Transverse colon (tissue), 4 donors: Measurements from ENCODE around the gene SSBP2. TPM values are rescaled to one million over a fixed set of nuclear protein-coding genes. Genes with fewer than 3 reads are reported as not detected.

Experiments
- DNase-seq: peaks from one replicate; pipeline ENCODE4 v3.0.0-alpha.2; 2019
- H3K27ac ChIP-seq, 4 donors: fragments of 200-600 bp; sonication (generic); 2 replicates each; pipeline ENCODE4 v1.5.1; 2016 to 2018; ENCODE audit warnings: inconsistent platforms in 4 of 4
- H3K27me3 ChIP-seq: fragments of 200-600 bp; sonication (generic); 2 replicates; pipeline ENCODE4 v1.5.1; 2017; ENCODE audit warnings: inconsistent platforms
- H3K36me3 ChIP-seq, 4 donors: fragments of 200-600 bp; sonication (generic); 2 replicates each; pipeline ENCODE4 v1.5.1; 2017 to 2019; ENCODE audit warnings: inconsistent platforms in 4 of 4
- H3K4me1 ChIP-seq, 4 donors: fragments of 200-600 bp; sonication (generic); 2 replicates each; pipeline ENCODE4 v1.5.1; 2017 to 2020; ENCODE audit warnings: inconsistent platforms in 4 of 4
- H3K4me3 ChIP-seq, 4 donors: fragments of 200-600 bp; sonication (generic); 1 replicate in 1 of 4; 2 replicates in 3 of 4; pipeline versions ENCODE4 v1.5.1 to v1.6.1; 2017 to 2019; ENCODE audit warnings: inconsistent platforms in 4 of 4
- H3K9me3 ChIP-seq, 2 donors: fragments of 200-600 bp; sonication (generic); 2 replicates each; pipeline ENCODE4 v1.5.1; 2017 to 2019; ENCODE audit warnings: inconsistent platforms in 2 of 2
- EP300 ChIP-seq: sonication (generic); formaldehyde crosslinking; IDR thresholded peaks from one replicate; pipeline ENCODE4 v1.6.1; 2017; ENCODE audit warnings: antibody characterized with exemption, low read depth
- POLR2A ChIP-seq: fragments of 450-650 bp; IDR thresholded peaks from one replicate; pipeline ENCODE4 v1.6.1; 2016; ENCODE audit warnings: antibody characterized with exemption, mild to moderate bottlenecking, moderate library complexity
- POLR2AphosphoS5 ChIP-seq, 3 donors: sonication (generic); formaldehyde crosslinking; IDR thresholded peaks; one replicate each; pipeline ENCODE4 v1.6.1; 2016; ENCODE audit warnings: antibody characterized with exemption in 3 of 3
- whole genome bisulfite sequencing, 2 donors: methylation state at CpG; one replicate each; pipeline ENCODE4 v1.1.5; 2018; ENCODE audit warnings: low coverage in 1 of 2; 5-methylcytosine and 5-hydroxymethylcytosine counted together
- in situ Hi-C, 4 donors: fragments of 200-750 bp; cut with MboI; loops; one replicate each; pipeline versions ENCODE4 v1.15.0 to v1.15.1; 2017; ENCODE audit warnings: low sequenced_read_pairs in 3 of 4, low pct_ligation_motif_present in 1 of 4, low pct_unique_long_range_greater_than_20kb in 1 of 4
- intact Hi-C: fragments of 100-400 bp; cut with DNase I; formaldehyde crosslinking; loops from one replicate; pipeline ENCODE4 v1.15.1; 2023; ENCODE audit warnings: low total_unique reads
- total RNA-seq, 4 donors: library from RNA; depleted of rRNA; stranded (reverse); fragments of >200 nt; gene quantifications; one replicate each; pipeline ENCODE4 v1.1.0, GENCODE V29; 2016
- TF ChIP-seq, protein P1 (sequence below), 5 experiments: fragments of 200-600 bp in 3 of 5; fragments of 450-650 bp in 2 of 5; sonication (generic) in 3 of 5; IDR thresholded peaks; 1 replicate in 2 of 5; 2 replicates in 3 of 5; pipeline ENCODE4 v1.5.1; 2016 to 2017; ENCODE audit warnings: antibody characterized with exemption in 5 of 5, inconsistent platforms in 3 of 5, mild to moderate bottlenecking in 2 of 5, moderate library complexity in 1 of 5

Gene SSBP2
- total RNA-seq, 4 donors from 2014 or later, result 22.8 to 50.4 (median 34.4) TPM

DNA sequence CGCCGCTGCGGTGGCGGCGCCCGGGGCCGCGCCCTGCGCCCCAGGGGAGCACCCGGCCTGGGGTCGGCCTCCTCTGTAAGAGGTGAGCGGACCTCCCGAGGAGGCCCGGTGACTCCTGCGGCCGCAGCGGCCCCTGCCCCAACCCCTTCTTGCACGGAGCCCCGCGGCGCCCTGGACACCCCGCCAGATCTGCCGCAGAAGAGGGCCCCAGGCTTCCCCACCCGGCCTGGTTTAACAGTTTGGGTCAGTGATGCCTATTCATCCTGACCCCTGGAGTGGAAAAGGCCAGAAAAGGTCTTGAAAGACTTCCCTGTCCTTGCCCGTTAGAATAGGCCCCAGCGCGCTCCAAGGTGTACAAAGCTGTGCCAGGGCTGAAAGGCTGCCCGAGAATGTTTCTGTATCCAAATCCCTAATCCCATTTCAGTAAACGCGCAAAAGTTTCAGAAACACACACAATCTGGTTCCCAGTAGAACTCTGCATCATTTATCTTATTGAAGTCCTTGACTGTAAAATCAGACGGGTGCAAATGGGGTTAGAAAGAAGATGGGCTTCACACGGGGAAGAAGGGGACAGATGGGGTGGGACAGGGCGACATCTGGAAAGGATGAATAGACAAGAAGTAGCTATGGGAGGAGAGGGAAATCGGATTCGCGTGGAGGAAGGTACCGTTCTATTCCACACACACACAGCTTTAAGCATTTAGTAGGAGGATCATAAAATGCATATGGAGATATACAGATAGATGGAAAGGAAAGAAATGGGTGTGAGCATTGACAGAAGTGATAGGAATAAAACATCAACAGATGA lies 1.1 kb upstream of the SSBP2 start:
- intact Hi-C loops (loop anchor here (1.0 to 5.0 kb wide), 2 partner anchors 99 to 245 kb away; no protein-coding TSS in a partner anchor), in situ Hi-C loops (loop anchor here in 2 of 4 donors (10.0 kb wide), 1 partner anchor 93 kb away; no protein-coding TSS in a partner anchor)
- Histone ChIP-seq H3K4me1 (peaks cover 4 to 40% (median 21%) of the 10 kb centered on the region in 4 donors), H3K9me3 (no peaks in the 10 kb centered on the region), H3K27ac (peak overlapping the region; percentile 93 to 99 (median 97)), H3K4me3 (peak overlapping the region; percentile 27 to 97 (median 84)), H3K36me3 (no peaks in the 10 kb centered on the region), H3K27me3 (no peaks in the 10 kb centered on the region)
- 29 to 96% methylated on average over 5 to 34 of the region's 37 CpGs for WGBS, 2 donors
- TF ChIP-seq, protein P1, sequence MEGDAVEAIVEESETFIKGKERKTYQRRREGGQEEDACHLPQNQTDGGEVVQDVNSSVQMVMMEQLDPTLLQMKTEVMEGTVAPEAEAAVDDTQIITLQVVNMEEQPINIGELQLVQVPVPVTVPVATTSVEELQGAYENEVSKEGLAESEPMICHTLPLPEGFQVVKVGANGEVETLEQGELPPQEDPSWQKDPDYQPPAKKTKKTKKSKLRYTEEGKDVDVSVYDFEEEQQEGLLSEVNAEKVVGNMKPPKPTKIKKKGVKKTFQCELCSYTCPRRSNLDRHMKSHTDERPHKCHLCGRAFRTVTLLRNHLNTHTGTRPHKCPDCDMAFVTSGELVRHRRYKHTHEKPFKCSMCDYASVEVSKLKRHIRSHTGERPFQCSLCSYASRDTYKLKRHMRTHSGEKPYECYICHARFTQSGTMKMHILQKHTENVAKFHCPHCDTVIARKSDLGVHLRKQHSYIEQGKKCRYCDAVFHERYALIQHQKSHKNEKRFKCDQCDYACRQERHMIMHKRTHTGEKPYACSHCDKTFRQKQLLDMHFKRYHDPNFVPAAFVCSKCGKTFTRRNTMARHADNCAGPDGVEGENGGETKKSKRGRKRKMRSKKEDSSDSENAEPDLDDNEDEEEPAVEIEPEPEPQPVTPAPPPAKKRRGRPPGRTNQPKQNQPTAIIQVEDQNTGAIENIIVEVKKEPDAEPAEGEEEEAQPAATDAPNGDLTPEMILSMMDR (IDR thresholded peaks at IDR 0.05), result no peak
- TF ChIP-seq EP300 (no peak), POLR2A (no peak), POLR2AphosphoS5 (IDR thresholded peaks at IDR 0.05) (no peak)
- no peak for DNase-seq

DNA sequence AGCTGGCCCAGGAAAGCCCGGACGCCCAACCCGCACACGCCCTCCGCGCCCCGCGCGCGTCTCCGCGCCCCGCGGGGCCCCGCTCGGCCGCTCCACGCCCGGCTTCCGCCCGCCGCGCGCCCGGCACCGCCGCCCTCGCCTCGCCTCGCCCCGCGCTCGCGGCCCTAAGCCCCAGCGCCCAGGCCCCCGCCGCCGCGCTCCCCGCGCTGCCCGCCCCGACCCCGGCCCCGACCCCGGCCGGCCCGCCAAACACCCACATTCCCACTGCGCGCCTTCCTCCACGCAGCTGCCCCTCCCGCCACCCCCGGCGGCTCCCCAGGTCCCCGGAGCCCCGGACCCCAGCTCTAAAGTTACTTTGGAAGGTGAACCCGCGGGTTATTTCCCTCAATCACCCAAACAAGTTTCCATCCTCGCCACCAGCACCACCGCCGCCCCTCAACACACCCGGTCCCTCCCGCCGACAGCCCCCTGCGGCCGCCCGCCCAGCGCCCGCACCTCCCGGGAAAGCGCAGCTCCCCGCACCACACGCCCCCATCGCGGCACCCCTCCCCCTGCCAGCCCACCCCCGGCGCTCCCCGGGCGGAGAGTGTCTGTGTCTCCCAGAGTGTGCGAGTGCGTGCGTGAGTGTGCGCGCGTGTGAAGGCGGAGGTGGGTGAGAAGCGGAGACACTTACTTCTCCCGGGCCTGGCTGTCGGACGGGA lies 439 bp downstream of the SSBP2 start:
- H3K36me3 ChIP-seq, result no peaks in the 10 kb centered on the region
- no peaks in the 10 kb centered on the region for H3K9me3 ChIP-seq
- TF ChIP-seq, protein P1 (IDR thresholded peaks at IDR 0.05), result no peak
- TF ChIP-seq POLR2A, result peak; percentile 69
- intact Hi-C loops (loop anchor here (1.0 to 5.0 kb wide), 2 partner anchors 101 to 243 kb away; no protein-coding TSS in a partner anchor), in situ Hi-C loops (loop anchor here in 2 of 4 donors (10.0 kb wide), 1 partner anchor 94 kb away; no protein-coding TSS in a partner anchor)
- peak; percentile 32 for DNase-seq
- H3K4me1 ChIP-seq, result peaks cover 4 to 33% (median 18%) of the 10 kb centered on the region in 4 donors
- peak overlapping the region; percentile 73 to 97 (median 91) for H3K4me3 ChIP-seq
- H3K27me3 ChIP-seq, result no peaks in the 10 kb centered on the region
- H3K27ac ChIP-seq, result peak overlapping the region; percentile 93 to 99 (median 97)
- 1% methylated on average over 35 of the region's 90 CpGs; no CpG with 5 or more reads in 1 of the 2 donors for WGBS, 2 donors

DNA sequence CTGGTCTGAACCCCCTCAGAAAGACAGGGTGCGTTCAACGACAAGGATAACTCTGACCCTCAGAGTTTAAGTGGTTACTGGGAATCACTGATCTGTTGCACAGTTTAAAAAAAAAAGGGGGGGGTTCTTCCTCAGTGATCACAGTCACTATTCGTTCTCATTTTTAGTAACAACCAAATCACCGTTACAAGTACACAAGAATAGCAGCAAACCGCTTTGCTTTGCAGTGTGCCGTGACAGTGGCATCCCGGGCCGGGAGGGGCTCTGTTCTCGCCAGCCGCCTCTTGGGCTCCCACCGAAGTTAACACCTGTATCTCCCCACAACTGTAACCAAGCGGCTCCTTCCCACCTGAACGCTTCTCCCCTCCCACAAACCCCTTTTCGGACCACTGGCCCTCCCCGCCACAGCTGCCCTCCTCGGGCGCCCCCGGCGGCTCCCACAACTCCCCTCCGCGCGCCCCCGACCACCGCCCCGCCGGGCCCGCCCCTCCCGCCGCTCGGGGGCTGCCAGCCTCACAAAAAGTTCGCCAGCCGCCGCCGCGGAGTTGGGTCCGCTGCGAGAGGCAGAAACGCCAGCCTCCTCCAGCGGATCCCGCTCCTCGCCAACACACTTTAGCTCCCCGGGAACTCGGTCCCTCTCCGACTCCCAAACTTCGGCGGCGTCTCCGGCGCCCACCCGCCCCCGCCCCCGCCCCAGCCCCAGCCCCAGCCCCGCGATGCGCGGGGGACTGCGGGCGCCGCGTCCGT lies 1.2 kb downstream of the SSBP2 start:
- DNase-seq, result peak; percentile 48
- in situ Hi-C loops (loop anchor here (10.0 to 25.0 kb wide), 4 partner anchors 95 to 413 kb away; no protein-coding TSS in a partner anchor), intact Hi-C loops (loop anchor here (2.0 to 5.0 kb wide), 2 partner anchors 37 to 242 kb away; no protein-coding TSS in a partner anchor)
- Histone ChIP-seq H3K36me3 (no peaks in the 10 kb centered on the region), H3K27me3 (no peaks in the 10 kb centered on the region), H3K4me1 (peaks cover 3 to 28% (median 16%) of the 10 kb centered on the region in 4 donors), H3K4me3 (peak overlapping the region; percentile 73 to 97 (median 91)), H3K27ac (peak overlapping the region; percentile 89 to 99 (median 97)), H3K9me3 (no peaks in the 10 kb centered on the region)
- TF ChIP-seq POLR2A (no peak), EP300 (no peak), POLR2AphosphoS5 (IDR thresholded peaks at IDR 0.05) (no peak)
- TF ChIP-seq, protein P1 (IDR thresholded peaks at IDR 0.05), result no peak
- 0% methylated on average over 20 of the region's 61 CpGs; no CpG with 5 or more reads in 1 of the 2 donors for WGBS, 2 donors
